Measurements from ENCODE around the gene RDH14. TPM values are rescaled to one million over a fixed set of nuclear protein-coding genes. Genes with fewer than 3 reads are reported as not detected.

RDH14 gene
- total and polyA plus RNA-seq, 2 experiments from 2014 or later, result 38.1 to 40.6 TPM

GRCh38 chr2:18585526-18585925 is 25.1 kb upstream of the RDH14 start:
- H3F3A ChIP-seq (replicated peaks; ENCODE audit: low read depth), result no peaks in the 10 kb centered on the region
- no peak overlapping the region for H3K27ac Mint-ChIP-seq
- ATAC-seq, result no peak

More at GRCh38 chr2:18585526-18585925, 25.1 kb upstream of the RDH14 start:
- H3K36me3 Mint-ChIP-seq (ENCODE audit: low read depth), result no peaks in the 10 kb centered on the region
- no peak for TF ChIP-seq NANOG (IDR thresholded peaks at IDR 0.05; ENCODE audit: borderline replicate concordance)
- TF ChIP-seq POLR2AphosphoS5 (IDR thresholded peaks at IDR 0.05; ENCODE audit: low read depth), result no peak
- no peak for TF ChIP-seq ZNF331 (CRISPR knock-in tag; IDR thresholded peaks at IDR 0.05; ENCODE audit: low read depth)
- TF ChIP-seq CREB1 (CRISPR knock-in tag; IDR thresholded peaks at IDR 0.05; ENCODE audit: low read depth), result no peak
- TF ChIP-seq, protein P1, sequence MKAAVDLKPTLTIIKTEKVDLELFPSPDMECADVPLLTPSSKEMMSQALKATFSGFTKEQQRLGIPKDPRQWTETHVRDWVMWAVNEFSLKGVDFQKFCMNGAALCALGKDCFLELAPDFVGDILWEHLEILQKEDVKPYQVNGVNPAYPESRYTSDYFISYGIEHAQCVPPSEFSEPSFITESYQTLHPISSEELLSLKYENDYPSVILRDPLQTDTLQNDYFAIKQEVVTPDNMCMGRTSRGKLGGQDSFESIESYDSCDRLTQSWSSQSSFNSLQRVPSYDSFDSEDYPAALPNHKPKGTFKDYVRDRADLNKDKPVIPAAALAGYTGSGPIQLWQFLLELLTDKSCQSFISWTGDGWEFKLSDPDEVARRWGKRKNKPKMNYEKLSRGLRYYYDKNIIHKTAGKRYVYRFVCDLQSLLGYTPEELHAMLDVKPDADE (IDR thresholded peaks at IDR 0.05), result no peak
- TF ChIP-seq REST (IDR thresholded peaks at IDR 0.05; ENCODE audit: unreplicated experiment), result no peak
- TF ChIP-seq JUNB (IDR thresholded peaks at IDR 0.05; ENCODE audit: unreplicated experiment), result no peak
- TF ChIP-seq, protein P2, sequence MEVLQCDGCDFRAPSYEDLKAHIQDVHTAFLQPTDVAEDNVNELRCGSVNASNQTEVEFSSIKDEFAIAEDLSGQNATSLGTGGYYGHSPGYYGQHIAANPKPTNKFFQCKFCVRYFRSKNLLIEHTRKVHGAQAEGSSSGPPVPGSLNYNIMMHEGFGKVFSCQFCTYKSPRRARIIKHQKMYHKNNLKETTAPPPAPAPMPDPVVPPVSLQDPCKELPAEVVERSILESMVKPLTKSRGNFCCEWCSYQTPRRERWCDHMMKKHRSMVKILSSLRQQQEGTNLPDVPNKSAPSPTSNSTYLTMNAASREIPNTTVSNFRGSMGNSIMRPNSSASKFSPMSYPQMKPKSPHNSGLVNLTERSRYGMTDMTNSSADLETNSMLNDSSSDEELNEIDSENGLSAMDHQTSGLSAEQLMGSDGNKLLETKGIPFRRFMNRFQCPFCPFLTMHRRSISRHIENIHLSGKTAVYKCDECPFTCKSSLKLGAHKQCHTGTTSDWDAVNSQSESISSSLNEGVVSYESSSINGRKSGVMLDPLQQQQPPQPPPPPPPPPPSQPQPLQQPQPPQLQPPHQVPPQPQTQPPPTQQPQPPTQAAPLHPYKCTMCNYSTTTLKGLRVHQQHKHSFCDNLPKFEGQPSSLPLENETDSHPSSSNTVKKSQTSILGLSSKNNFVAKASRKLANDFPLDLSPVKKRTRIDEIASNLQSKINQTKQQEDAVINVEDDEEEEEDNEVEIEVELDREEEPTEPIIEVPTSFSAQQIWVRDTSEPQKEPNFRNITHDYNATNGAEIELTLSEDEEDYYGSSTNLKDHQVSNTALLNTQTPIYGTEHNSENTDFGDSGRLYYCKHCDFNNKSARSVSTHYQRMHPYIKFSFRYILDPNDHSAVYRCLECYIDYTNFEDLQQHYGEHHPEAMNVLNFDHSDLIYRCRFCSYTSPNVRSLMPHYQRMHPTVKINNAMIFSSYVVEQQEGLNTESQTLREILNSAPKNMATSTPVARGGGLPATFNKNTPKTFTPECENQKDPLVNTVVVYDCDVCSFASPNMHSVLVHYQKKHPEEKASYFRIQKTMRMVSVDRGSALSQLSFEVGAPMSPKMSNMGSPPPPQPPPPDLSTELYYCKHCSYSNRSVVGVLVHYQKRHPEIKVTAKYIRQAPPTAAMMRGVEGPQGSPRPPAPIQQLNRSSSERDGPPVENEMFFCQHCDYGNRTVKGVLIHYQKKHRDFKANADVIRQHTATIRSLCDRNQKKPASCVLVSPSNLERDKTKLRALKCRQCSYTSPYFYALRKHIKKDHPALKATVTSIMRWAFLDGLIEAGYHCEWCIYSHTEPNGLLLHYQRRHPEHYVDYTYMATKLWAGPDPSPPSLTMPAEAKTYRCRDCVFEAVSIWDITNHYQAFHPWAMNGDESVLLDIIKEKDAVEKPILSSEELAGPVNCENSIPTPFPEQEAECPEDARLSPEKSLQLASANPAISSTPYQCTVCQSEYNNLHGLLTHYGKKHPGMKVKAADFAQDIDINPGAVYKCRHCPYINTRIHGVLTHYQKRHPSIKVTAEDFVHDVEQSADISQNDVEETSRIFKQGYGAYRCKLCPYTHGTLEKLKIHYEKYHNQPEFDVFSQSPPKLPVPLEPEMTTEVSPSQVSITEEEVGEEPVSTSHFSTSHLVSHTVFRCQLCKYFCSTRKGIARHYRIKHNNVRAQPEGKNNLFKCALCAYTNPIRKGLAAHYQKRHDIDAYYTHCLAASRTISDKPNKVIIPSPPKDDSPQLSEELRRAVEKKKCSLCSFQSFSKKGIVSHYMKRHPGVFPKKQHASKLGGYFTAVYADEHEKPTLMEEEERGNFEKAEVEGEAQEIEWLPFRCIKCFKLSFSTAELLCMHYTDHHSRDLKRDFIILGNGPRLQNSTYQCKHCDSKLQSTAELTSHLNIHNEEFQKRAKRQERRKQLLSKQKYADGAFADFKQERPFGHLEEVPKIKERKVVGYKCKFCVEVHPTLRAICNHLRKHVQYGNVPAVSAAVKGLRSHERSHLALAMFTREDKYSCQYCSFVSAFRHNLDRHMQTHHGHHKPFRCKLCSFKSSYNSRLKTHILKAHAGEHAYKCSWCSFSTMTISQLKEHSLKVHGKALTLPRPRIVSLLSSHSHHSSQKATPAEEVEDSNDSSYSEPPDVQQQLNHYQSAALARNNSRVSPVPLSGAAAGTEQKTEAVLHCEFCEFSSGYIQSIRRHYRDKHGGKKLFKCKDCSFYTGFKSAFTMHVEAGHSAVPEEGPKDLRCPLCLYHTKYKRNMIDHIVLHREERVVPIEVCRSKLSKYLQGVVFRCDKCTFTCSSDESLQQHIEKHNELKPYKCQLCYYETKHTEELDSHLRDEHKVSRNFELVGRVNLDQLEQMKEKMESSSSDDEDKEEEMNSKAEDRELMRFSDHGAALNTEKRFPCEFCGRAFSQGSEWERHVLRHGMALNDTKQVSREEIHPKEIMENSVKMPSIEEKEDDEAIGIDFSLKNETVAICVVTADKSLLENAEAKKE (CRISPR knock-in tag; IDR thresholded peaks at IDR 0.05), result no peak
- no peak for TF ChIP-seq STAT1 (IDR thresholded peaks at IDR 0.05; ENCODE audit: unreplicated experiment)
- TF ChIP-seq ZNF114 (CRISPR knock-in tag; IDR thresholded peaks at IDR 0.05), result no peak
- TF ChIP-seq EZH2 (IDR thresholded peaks at IDR 0.05; ENCODE audit: low read depth, unreplicated experiment), result no peak
- TF ChIP-seq EZH2phosphoT487 (IDR thresholded peaks at IDR 0.05; ENCODE audit: unreplicated experiment), result no peak
- Histone ChIP-seq H4K20me1 (replicated peaks; ENCODE audit: insufficient read depth) (no peaks in the 10 kb centered on the region), H3K27me3 (ENCODE audit: insufficient read depth) (no peaks in the 10 kb centered on the region), H3K36me3 (ENCODE audit: insufficient read depth) (no peaks in the 10 kb centered on the region), H2AFZ (no peak overlapping the region), H3K4me3 (no peak overlapping the region), H3K27ac (ENCODE audit: low read depth) (no peak overlapping the region), H3K79me2 (replicated peaks; ENCODE audit: insufficient read depth) (no peaks in the 10 kb centered on the region), H3K4me2 (no peak overlapping the region), H3K9me2 (ENCODE audit: insufficient read depth) (0 out of 2 replicates have a peak, but pooled peaks cover 8% of the 10 kb centered on the region), H3K4me1 (ENCODE audit: insufficient read depth) (no peaks in the 10 kb centered on the region)
- DNase-seq (ENCODE audit: low spot score), result no peak
- no peaks in the 10 kb centered on the region for H3K4me1 Mint-ChIP-seq
- peaks cover 1% of the 10 kb centered on the region for H3K27me3 Mint-ChIP-seq (ENCODE audit: insufficient read depth, low read depth, poor library complexity)
- H3K9me3 Mint-ChIP-seq, result no peaks in the 10 kb centered on the region; the same call in 2 of the 3 replicates
- no peak overlapping the region for H3K4me3 Mint-ChIP-seq
